Gastroesophageal sphincter (tissue), 4 donors: ENCODE measurements around the gene IQGAP2. TPM values are rescaled to one million over a fixed set of nuclear protein-coding genes. Genes with fewer than 3 reads are reported as not detected.

Experiments used
- ATAC-seq: fragments of 150-250 bp; one replicate; pipeline ENCODE4 v1.9.1; 2016; ENCODE audit warnings: mild to moderate bottlenecking, moderate library complexity
- H3K27ac ChIP-seq, 4 donors: fragments of 200-600 bp; sonication (generic) in 3 of 4; 1 replicate in 3 of 4; 2 replicates in 1 of 4; pipeline ENCODE4 v1.5.1; 2016 to 2019
- H3K27me3 ChIP-seq: fragments of 200-600 bp; sonication (generic); one replicate; pipeline ENCODE4 v1.5.1; 2019
- H3K36me3 ChIP-seq, 2 donors: fragments of 200-600 bp; sonication (generic); one replicate each; pipeline ENCODE4 v1.5.1; 2019; ENCODE audit warnings: control low read depth in 1 of 2
- H3K4me1 ChIP-seq, 3 donors: fragments of 200-600 bp; sonication (generic); 1 replicate in 2 of 3; 2 replicates in 1 of 3; pipeline ENCODE4 v1.5.1; 2016 to 2019; ENCODE audit warnings: control low read depth in 2 of 3
- H3K4me3 ChIP-seq, 2 donors: fragments of 200-600 bp; sonication (generic); one replicate each; pipeline ENCODE4 v1.5.1; 2019; ENCODE audit warnings: mild to moderate bottlenecking in 1 of 2, moderate library complexity in 1 of 2
- H3K9me3 ChIP-seq, 3 donors: fragments of 200-600 bp; sonication (generic); one replicate each; pipeline ENCODE4 v1.5.1; 2017 to 2019; ENCODE audit warnings: control low read depth in 2 of 3
- CTCF ChIP-seq, 4 experiments: fragments of 200-600 bp in 2 of 4; fragments of 450-650 bp in 2 of 4; sonication (generic) in 1 of 4; IDR thresholded peaks; one replicate each; pipeline ENCODE4 v1.5.1; 2017 to 2019; ENCODE audit warnings: antibody characterized with exemption in 4 of 4, mild to moderate bottlenecking in 2 of 4, moderate library complexity in 2 of 4
- EP300 ChIP-seq: sonication (generic); formaldehyde crosslinking; IDR thresholded peaks from one replicate; pipeline ENCODE4 v1.6.1; 2017; ENCODE audit warnings: antibody characterized with exemption, mild to moderate bottlenecking
- POLR2A ChIP-seq, 2 donors: fragments of 450-650 bp; IDR thresholded peaks; one replicate each; pipeline ENCODE4 v1.6.1; 2017; ENCODE audit warnings: antibody characterized with exemption in 2 of 2, mild to moderate bottlenecking in 2 of 2, moderate library complexity in 1 of 2
- POLR2AphosphoS5 ChIP-seq: sonication (generic); formaldehyde crosslinking; IDR thresholded peaks from one replicate; pipeline ENCODE4 v1.6.1; 2017; ENCODE audit warnings: antibody characterized with exemption
- WGBS, 2 donors: methylation state at CpG; one replicate each; pipeline ENCODE4 v1.1.5; 2018; ENCODE audit warnings: low coverage in 1 of 2; 5-methylcytosine and 5-hydroxymethylcytosine counted together
- total RNA-seq, 4 donors: library from RNA; depleted of rRNA; stranded (reverse); fragments of >200 nt; gene quantifications; one replicate each; pipeline ENCODE4 v1.1.0, GENCODE V29; 2016

Gene IQGAP2
- total RNA-seq, 4 donors from 2014 or later, result 15.7 to 34.4 (median 25.8) TPM

- Histone ChIP-seq H3K9me3 (no peaks in the 10 kb centered on the region), H3K4me1 (peaks cover 0 to 28% (median 0%) of the 10 kb centered on the region in 3 donors), H3K36me3 (no peaks in the 10 kb centered on the region), H3K27me3 (no peaks in the 10 kb centered on the region), H3K4me3 (no peak overlapping the region), H3K27ac (no peak overlapping the region)
- no peak for ATAC-seq
- 76 to 85% methylated on average over 2 to 5 of the region's 6 CpGs for WGBS, 2 donors
- no peak for TF ChIP-seq POLR2A (IDR thresholded peaks at IDR 0.05)
- no peak for TF ChIP-seq POLR2AphosphoS5
- TF ChIP-seq EP300, result no peak
- no peak for TF ChIP-seq CTCF (IDR thresholded peaks at IDR 0.05)
These were observed 43.7 kb downstream of the IQGAP2 start for GRCh38 chr5:76446776-76447175.

GRCh38 chr5:76449606-76450005 lies 46.5 kb downstream of the IQGAP2 start:
- Histone ChIP-seq H3K36me3 (no peaks in the 10 kb centered on the region), H3K4me3 (no peak overlapping the region), H3K27ac (no peak overlapping the region), H3K9me3 (no peaks in the 10 kb centered on the region), H3K27me3 (no peaks in the 10 kb centered on the region), H3K4me1 (peaks cover 0 to 14% (median 0%) of the 10 kb centered on the region in 3 donors)
- no peak for TF ChIP-seq POLR2A (IDR thresholded peaks at IDR 0.05)
- TF ChIP-seq EP300, result no peak
- TF ChIP-seq POLR2AphosphoS5, result no peak
- no peak for TF ChIP-seq CTCF (IDR thresholded peaks at IDR 0.05)
- no peak for ATAC-seq
- WGBS, 2 donors, result 6 to 26% methylated on average over 2 of the region's 2 CpGs

- Histone ChIP-seq H3K27me3 (no peaks in the 10 kb centered on the region), H3K36me3 (no peaks in the 10 kb centered on the region), H3K4me3 (no peak overlapping the region), H3K27ac (no peak overlapping the region), H3K4me1 (peaks cover 0 to 14% (median 0%) of the 10 kb centered on the region in 3 donors), H3K9me3 (no peaks in the 10 kb centered on the region)
- 18 to 36% methylated on average over 3 of the region's 3 CpGs for WGBS, 2 donors
- no peak for TF ChIP-seq POLR2AphosphoS5
- no peak for TF ChIP-seq EP300
- TF ChIP-seq CTCF (IDR thresholded peaks at IDR 0.05), result no peak
- TF ChIP-seq POLR2A (IDR thresholded peaks at IDR 0.05), result no peak
- no peak for ATAC-seq
These were observed 47.0 kb downstream of the IQGAP2 start for GRCh38 chr5:76450054-76450453.

- H3K27me3 ChIP-seq, result no peaks in the 10 kb centered on the region
- WGBS, 2 donors, result 69 to 93% methylated on average over 3 to 6 of the region's 6 CpGs
- H3K4me1 ChIP-seq, result peaks cover 0 to 14% (median 0%) of the 10 kb centered on the region in 3 donors
- ATAC-seq, result no peak
- H3K9me3 ChIP-seq, result no peaks in the 10 kb centered on the region
- TF ChIP-seq POLR2AphosphoS5 (no peak), EP300 (no peak), POLR2A (IDR thresholded peaks at IDR 0.05) (no peak), CTCF (IDR thresholded peaks at IDR 0.05) (no peak)
- H3K27ac ChIP-seq, result no peak overlapping the region
- H3K4me3 ChIP-seq, result no peak overlapping the region
- H3K36me3 ChIP-seq, result no peaks in the 10 kb centered on the region
These were observed 48.1 kb downstream of the IQGAP2 start for GRCh38 chr5:76451031-76451701.

DNA sequence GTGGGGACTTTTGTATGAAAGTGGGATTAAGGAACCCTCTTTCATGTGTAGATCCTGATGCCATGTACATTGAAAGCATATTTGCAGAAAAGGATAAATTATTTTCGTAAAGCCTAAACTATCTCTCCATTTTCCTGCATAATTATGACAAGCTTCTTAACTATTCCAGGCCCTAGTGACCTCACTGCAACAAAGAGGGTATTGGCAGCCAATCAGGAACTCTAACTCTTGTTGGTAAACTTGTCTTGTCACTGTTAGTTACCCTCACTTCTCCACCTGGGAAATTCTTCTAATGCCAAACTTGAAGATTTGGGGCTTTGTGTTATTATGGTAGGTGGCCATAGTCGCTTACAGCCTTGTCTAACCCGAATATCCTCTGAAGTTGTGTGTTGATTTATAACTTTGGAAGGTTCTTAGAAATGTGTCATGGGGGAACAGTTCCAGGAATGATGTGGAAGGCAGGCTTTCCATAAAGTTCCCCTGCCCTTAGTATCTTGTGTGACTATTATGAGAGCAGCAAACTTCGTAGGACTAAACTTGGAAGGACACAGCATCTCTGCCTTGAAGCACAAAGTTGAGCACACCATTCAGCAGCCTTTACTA lies 52.5 kb downstream of the IQGAP2 start:
- Histone ChIP-seq H3K4me3 (no peak overlapping the region), H3K36me3 (no peaks in the 10 kb centered on the region), H3K9me3 (no peaks in the 10 kb centered on the region), H3K4me1 (no peaks in the 10 kb centered on the region), H3K27me3 (no peaks in the 10 kb centered on the region), H3K27ac (no peak overlapping the region)
- no peak for TF ChIP-seq CTCF (IDR thresholded peaks at IDR 0.05)
- no peak for TF ChIP-seq POLR2AphosphoS5
- no peak for TF ChIP-seq POLR2A (IDR thresholded peaks at IDR 0.05)
- no peak for TF ChIP-seq EP300
- ATAC-seq, result no peak
- WGBS, 2 donors, result 58 to 75% methylated on average over 3 to 4 of the region's 4 CpGs
